ENCODE data around the gene DOK4. TPM values are rescaled to one million over a fixed set of nuclear protein-coding genes. Genes with fewer than 3 reads are reported as not detected.
"Not testable (repeated sequence)": the region's sequence is repeated elsewhere in the genome, so short reads cannot be mapped to it uniquely, and the experiment has no call there.

DOK4 gene
- total and polyA plus RNA-seq, 2 donors (not counting 1 experiment from before 2014, with no cell fraction given), result 1.6 to 2.5 TPM

GRCh38 chr16:57500578-57501111 is 14.4 kb upstream of the DOK4 start:
- Histone ChIP-seq H3K4me2 (replicated peaks; ENCODE audit: low read depth, low read length, poor library complexity, severe bottlenecking) (no peak overlapping the region), H3K4me1 (ENCODE audit: control insufficient read depth in 2 of 2, insufficient read depth in 2 of 2, low read length in 2 of 2) (no peaks in the 10 kb centered on the region), H3K9ac (ENCODE audit: low read length) (no peak overlapping the region), H4K20me1 (ENCODE audit: control insufficient read depth, insufficient read depth, low read length, poor library complexity, severe bottlenecking) (no peaks in the 10 kb centered on the region), H3K9me3 (ENCODE audit: control extremely low read depth in 1 of 3, control insufficient read depth in 2 of 3, insufficient read depth in 1 of 3, low read length in 2 of 3) (no peaks in the 10 kb centered on the region), H3K27ac (ENCODE audit: low read length in 2 of 2) (no peak overlapping the region), H3K4me3 (ENCODE audit: control extremely low read depth in 1 of 5, extremely low read depth in 1 of 5, insufficient read depth in 1 of 5, low read depth in 2 of 5, low read length in 4 of 5) (no peak overlapping the region), H3K27me3 (replicated peaks in 1 of 4; ENCODE audit: control extremely low read depth in 1 of 4, control insufficient read depth in 3 of 4, insufficient read depth in 4 of 4, low read length in 3 of 4) (no peaks in the 10 kb centered on the region), H2AFZ (ENCODE audit: insufficient read depth, low read depth, low read length, poor library complexity, severe bottlenecking) (no peak overlapping the region), H3K79me2 (ENCODE audit: control insufficient read depth, insufficient read depth, low read length) (no peaks in the 10 kb centered on the region), H3K36me3 (replicated peaks in 1 of 2; ENCODE audit: control extremely low read depth in 1 of 2, control insufficient read depth in 1 of 2, extremely low read depth in 1 of 2, insufficient read depth in 2 of 2, low read length in 1 of 2) (no peaks in the 10 kb centered on the region)
- TF ChIP-seq CTCF (IDR thresholded peaks at IDR 0.05), result no peak
- TF ChIP-seq EZH2 (IDR thresholded peaks at IDR 0.05; ENCODE audit: borderline replicate concordance, insufficient read depth, low read depth, low read length, poor library complexity, severe bottlenecking), result no peak
- no peaks in the 10 kb centered on the region for H3K4me1 Mint-ChIP-seq
- H3K27ac Mint-ChIP-seq, result no peak overlapping the region
- ChIA-PET POLR2A (no interaction called here), CTCF (interaction anchor here (0.7 to 1.1 kb wide), 2 partner anchors 19 to 39 kb away, joined by 3 to 6 read pairs; no protein-coding TSS in a partner anchor)
- H3K4me3 Mint-ChIP-seq, result no peak overlapping the region
- intact Hi-C loops (cut with micrococcal nuclease), result no loop called here
- ATAC-seq (ENCODE audit: low read depth) (no peak), DNase-seq (no peak)
- 69% methylated on average over 7 of the region's 9 CpGs for WGBS (ENCODE audit: insufficient coverage)
- H3K27me3 Mint-ChIP-seq, result peaks cover 15% of the 10 kb centered on the region
- H3K9me3 Mint-ChIP-seq (ENCODE audit: insufficient read depth), result no peaks in the 10 kb centered on the region

GRCh38 chr16:57499941-57500340 is 13.6 kb upstream of the DOK4 start:
- H3K9me3 ChIP-seq (ENCODE audit: control extremely low read depth in 1 of 3, control insufficient read depth in 2 of 3, insufficient read depth in 1 of 3, low read length in 2 of 3); H3K4me2 ChIP-seq (replicated peaks; ENCODE audit: low read depth, low read length, poor library complexity, severe bottlenecking); H3K27me3 ChIP-seq (replicated peaks in 1 of 4; ENCODE audit: control extremely low read depth in 1 of 4, control insufficient read depth in 3 of 4, insufficient read depth in 4 of 4, low read length in 3 of 4); H3K4me1 ChIP-seq (ENCODE audit: control insufficient read depth in 2 of 2, insufficient read depth in 2 of 2, low read length in 2 of 2); H3K27ac ChIP-seq (ENCODE audit: low read length in 2 of 2); H3K4me3 ChIP-seq (ENCODE audit: control extremely low read depth in 1 of 5, extremely low read depth in 1 of 5, insufficient read depth in 1 of 5, low read depth in 2 of 5, low read length in 4 of 5); intact Hi-C loops (cut with micrococcal nuclease); ATAC-seq (ENCODE audit: low read depth); H3K4me1 Mint-ChIP-seq; H4K20me1 ChIP-seq (ENCODE audit: control insufficient read depth, insufficient read depth, low read length, poor library complexity, severe bottlenecking); H3K36me3 ChIP-seq (replicated peaks in 1 of 2; ENCODE audit: control extremely low read depth in 1 of 2, control insufficient read depth in 1 of 2, extremely low read depth in 1 of 2, insufficient read depth in 2 of 2, low read length in 1 of 2); H3K9ac ChIP-seq (ENCODE audit: low read length); H2AFZ ChIP-seq (ENCODE audit: insufficient read depth, low read depth, low read length, poor library complexity, severe bottlenecking); H3K27ac Mint-ChIP-seq; DNase-seq; H3K79me2 ChIP-seq (ENCODE audit: control insufficient read depth, insufficient read depth, low read length); H3K9me3 Mint-ChIP-seq (ENCODE audit: insufficient read depth); H3K4me3 Mint-ChIP-seq: not testable (repeated sequence)
- ChIA-PET CTCF (interaction anchor here (1.1 kb wide), 1 partner anchor 20 kb away, joined by 3 read pairs; no protein-coding TSS in a partner anchor), POLR2A (interaction anchor here (0.7 kb wide), 1 partner anchor 844 kb away, joined by 4 read pairs; no protein-coding TSS in a partner anchor)
- H3K27me3 Mint-ChIP-seq, result peaks cover 12% of the 10 kb centered on the region
- 88% methylated on average over 11 of the region's 11 CpGs for WGBS (ENCODE audit: insufficient coverage)
